ENCODE results near the gene ACSBG1. TPM values are rescaled to one million over a fixed set of nuclear protein-coding genes. Genes with fewer than 3 reads are reported as not detected.
A peak's percentile ranks its signal among the peaks of the same experiment; 100 is the strongest.

The ACSBG1 gene
- total RNA-seq, 2 donors from 2014 or later = not detected

DNA sequence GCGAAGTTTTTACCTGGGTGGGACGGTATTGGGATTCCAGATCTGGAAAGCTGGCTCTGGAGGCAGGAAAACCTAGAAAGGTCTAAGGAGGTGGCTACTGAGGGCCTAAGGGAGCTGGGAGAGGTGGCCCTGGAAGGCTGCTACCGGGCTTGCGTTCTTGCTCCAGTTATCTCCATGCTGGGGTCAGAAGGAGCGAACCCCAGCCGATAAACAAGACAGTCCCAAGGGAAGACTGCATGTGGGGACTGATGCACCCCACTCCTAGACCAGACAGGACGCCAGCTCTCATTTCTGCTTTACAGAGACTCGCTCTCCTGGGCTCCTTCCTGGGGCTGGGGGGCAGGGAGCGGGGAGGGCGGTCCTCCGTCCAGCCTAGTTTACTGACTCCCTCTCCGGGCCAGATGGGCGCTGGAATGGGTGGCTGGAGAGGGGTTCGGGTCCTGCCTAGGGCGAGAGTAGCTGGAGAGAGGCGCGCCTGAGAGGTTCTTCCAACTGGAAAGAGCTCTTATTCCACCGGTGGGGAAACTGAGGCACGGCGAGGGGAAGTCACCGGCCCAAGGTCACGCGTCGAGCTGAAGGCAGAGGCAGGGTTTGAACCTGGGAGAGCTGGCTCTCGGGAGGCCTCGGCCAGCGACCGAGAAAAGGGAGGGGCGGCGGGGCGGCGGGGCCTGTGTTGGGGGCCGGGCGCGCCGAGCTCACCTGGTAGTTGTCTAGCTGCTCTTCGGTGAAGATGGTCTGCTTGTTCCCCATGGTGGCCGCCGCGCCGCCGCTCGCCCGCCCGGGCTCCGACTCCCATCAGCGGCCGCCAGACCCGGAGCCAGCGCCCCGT is 103.7 kb downstream of the ACSBG1 start:
- TF ChIP-seq, protein P1, sequence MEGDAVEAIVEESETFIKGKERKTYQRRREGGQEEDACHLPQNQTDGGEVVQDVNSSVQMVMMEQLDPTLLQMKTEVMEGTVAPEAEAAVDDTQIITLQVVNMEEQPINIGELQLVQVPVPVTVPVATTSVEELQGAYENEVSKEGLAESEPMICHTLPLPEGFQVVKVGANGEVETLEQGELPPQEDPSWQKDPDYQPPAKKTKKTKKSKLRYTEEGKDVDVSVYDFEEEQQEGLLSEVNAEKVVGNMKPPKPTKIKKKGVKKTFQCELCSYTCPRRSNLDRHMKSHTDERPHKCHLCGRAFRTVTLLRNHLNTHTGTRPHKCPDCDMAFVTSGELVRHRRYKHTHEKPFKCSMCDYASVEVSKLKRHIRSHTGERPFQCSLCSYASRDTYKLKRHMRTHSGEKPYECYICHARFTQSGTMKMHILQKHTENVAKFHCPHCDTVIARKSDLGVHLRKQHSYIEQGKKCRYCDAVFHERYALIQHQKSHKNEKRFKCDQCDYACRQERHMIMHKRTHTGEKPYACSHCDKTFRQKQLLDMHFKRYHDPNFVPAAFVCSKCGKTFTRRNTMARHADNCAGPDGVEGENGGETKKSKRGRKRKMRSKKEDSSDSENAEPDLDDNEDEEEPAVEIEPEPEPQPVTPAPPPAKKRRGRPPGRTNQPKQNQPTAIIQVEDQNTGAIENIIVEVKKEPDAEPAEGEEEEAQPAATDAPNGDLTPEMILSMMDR (IDR thresholded peaks at IDR 0.05) = no peak
- H3K27ac ChIP-seq = peak overlapping the region; percentile 24 to 63
- H3K4me1 ChIP-seq (ENCODE audit: control insufficient read depth in 1 of 2, low read depth in 2 of 2) = peaks cover 9 to 17% of the 10 kb centered on the region in 2 donors
- H3K4me3 ChIP-seq = peak overlapping the region; percentile 77
- no peaks in the 10 kb centered on the region for H3K27me3 ChIP-seq (replicated peaks; ENCODE audit: insufficient read depth)
- no peak for ATAC-seq (ENCODE audit: insufficient number of reproducible peaks, low FRiP score, low read depth)
- DNase-seq (ENCODE audit: low spot score) = no peak
- no peaks in the 10 kb centered on the region for H3K36me3 ChIP-seq
- H3K9me3 ChIP-seq = no peaks in the 10 kb centered on the region

DNA sequence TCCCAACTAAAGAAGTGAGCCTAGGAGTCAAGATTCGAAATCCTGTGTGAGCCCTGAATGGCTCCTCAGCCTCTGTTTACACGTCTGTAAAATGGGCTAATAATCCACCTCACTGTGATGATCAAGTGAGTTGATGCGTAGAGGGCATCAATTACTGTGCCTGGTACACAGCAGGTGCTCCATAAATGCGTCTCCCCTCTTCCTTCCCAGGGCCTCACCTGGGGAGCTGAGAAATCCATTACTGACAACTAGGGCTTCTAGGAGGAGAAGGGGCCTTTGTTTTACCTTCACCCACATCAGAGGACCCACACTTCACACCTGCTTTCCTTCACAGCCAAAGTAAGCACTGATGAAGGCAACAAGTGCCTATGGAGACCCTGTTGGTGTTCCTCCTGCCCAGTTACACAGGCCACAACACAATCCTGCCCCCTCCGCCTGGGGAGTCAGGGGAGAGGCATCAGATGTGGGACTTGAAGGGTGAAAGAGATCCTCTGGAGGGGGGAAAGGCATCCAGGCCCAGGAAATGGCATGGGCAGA is 104.5 kb downstream of the ACSBG1 start:
- Histone ChIP-seq H3K9me3 (no peaks in the 10 kb centered on the region), H3K4me1 (ENCODE audit: control insufficient read depth in 1 of 2, low read depth in 2 of 2) (peaks cover 9 to 17% of the 10 kb centered on the region in 2 donors), H3K4me3 (no peak overlapping the region), H3K27ac (peak overlapping the region in 1 of 2 donors; percentile 63), H3K27me3 (replicated peaks; ENCODE audit: insufficient read depth) (no peaks in the 10 kb centered on the region), H3K36me3 (no peaks in the 10 kb centered on the region)
- no peak for ATAC-seq (ENCODE audit: insufficient number of reproducible peaks, low FRiP score, low read depth)
- TF ChIP-seq, protein P1 (IDR thresholded peaks at IDR 0.05) = no peak
- DNase-seq (ENCODE audit: low spot score) = no peak

DNA sequence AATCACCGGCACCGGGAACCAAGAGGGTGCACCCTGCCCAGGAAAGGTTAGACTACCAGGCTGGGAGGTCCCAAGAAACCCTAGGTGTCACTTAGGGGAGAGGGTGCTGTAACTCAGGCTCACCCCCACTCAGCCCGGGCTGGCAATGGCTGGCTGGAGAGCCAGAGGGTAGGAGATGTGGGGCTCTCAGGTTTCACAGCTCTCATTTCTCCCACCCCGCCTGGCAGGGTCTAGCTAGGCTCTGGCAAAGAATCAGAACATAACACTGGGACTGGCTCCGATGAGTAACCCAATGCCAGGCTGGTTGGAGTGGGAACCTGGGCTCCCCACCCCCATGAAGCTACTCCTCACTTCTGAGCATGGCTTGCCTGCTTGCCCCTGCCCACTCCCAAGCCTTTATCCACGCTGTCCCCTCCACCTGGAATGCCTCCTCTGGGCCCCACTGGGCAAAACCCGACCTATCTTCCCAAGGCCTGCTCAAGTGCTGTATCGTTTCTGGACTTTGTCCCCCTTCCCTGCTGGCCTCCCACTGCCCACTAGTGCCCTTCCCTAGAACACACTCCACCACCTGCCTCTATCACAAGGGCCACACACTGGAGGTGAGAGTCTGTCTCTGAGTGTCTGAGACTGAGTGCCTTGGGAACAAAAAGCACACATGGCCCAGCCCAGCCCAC is 105.2 kb downstream of the ACSBG1 start:
- TF ChIP-seq, protein P1 (IDR thresholded peaks at IDR 0.05) = no peak
- Histone ChIP-seq H3K4me1 (ENCODE audit: control insufficient read depth in 1 of 2, low read depth in 2 of 2) (peaks cover 9 to 17% of the 10 kb centered on the region in 2 donors), H3K36me3 (no peaks in the 10 kb centered on the region), H3K9me3 (no peaks in the 10 kb centered on the region), H3K4me3 (no peak overlapping the region), H3K27ac (no peak overlapping the region), H3K27me3 (replicated peaks; ENCODE audit: insufficient read depth) (no peaks in the 10 kb centered on the region)
- DNase-seq (ENCODE audit: low spot score) = no peak
- no peak for ATAC-seq (ENCODE audit: insufficient number of reproducible peaks, low FRiP score, low read depth)

DNA sequence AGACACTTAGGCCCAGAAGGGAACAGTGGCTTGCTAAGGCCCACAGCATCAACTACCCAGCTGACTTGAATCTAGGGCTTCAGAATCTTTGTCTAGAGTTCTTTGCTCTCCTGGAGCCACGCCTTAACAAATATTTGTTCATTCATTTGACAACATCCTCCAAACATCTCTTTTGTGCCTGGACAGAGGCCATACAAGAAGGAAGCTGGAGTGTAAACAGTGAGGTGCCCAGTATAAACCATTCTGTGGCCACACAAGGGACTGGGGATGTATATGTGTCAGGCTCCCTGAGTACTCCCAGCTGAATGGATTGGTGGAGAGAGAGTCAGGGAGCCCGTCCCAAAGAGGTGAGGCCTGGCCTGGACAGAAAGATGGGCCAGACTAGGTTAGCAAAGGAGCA is 106.5 kb downstream of the ACSBG1 start:
- Histone ChIP-seq H3K27me3 (replicated peaks; ENCODE audit: insufficient read depth) (no peaks in the 10 kb centered on the region), H3K4me3 (no peak overlapping the region), H3K9me3 (no peaks in the 10 kb centered on the region), H3K36me3 (no peaks in the 10 kb centered on the region), H3K27ac (no peak overlapping the region), H3K4me1 (ENCODE audit: control insufficient read depth in 1 of 2, low read depth in 2 of 2) (peaks cover 9 to 17% of the 10 kb centered on the region in 2 donors)
- DNase-seq (ENCODE audit: low spot score) (no peak), ATAC-seq (ENCODE audit: insufficient number of reproducible peaks, low FRiP score, low read depth) (no peak)
- TF ChIP-seq, protein P1 (IDR thresholded peaks at IDR 0.05) = no peak

DNA sequence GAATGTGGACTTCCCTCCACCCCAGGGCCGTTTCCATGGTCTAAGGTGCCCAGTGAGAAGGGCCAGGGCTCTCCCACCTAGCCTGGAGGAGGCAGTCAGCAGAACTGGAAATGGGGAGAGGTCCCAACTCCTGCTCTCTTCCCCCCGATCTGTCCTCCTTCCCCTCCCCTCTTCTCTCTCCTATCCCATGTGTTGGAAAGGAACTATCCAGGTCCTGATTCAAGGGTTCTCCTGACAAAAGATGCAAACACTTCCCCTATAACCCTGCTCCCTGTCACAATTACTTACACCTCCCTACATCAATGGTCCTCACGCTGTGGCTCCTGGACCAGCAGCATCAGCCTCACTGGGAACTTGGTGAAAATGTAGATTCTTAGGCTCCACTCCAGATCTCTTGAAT is 109.1 kb downstream of the ACSBG1 start:
- DNase-seq (ENCODE audit: low spot score) = no peak
- no peaks in the 10 kb centered on the region for H3K9me3 ChIP-seq
- H3K27me3 ChIP-seq (replicated peaks; ENCODE audit: insufficient read depth) = no peaks in the 10 kb centered on the region
- TF ChIP-seq, protein P1 (IDR thresholded peaks at IDR 0.05) = no peak
- ATAC-seq (ENCODE audit: insufficient number of reproducible peaks, low FRiP score, low read depth) = no peak
- H3K4me3 ChIP-seq = no peak overlapping the region
- H3K27ac ChIP-seq = no peak overlapping the region
- H3K4me1 ChIP-seq (ENCODE audit: control insufficient read depth in 1 of 2, low read depth in 2 of 2) = no peaks in the 10 kb centered on the region
- H3K36me3 ChIP-seq = no peaks in the 10 kb centered on the region

Measured in thoracic aorta (tissue), 2 donors.